ENCODE data around the gene RASGRF1.

DNA sequence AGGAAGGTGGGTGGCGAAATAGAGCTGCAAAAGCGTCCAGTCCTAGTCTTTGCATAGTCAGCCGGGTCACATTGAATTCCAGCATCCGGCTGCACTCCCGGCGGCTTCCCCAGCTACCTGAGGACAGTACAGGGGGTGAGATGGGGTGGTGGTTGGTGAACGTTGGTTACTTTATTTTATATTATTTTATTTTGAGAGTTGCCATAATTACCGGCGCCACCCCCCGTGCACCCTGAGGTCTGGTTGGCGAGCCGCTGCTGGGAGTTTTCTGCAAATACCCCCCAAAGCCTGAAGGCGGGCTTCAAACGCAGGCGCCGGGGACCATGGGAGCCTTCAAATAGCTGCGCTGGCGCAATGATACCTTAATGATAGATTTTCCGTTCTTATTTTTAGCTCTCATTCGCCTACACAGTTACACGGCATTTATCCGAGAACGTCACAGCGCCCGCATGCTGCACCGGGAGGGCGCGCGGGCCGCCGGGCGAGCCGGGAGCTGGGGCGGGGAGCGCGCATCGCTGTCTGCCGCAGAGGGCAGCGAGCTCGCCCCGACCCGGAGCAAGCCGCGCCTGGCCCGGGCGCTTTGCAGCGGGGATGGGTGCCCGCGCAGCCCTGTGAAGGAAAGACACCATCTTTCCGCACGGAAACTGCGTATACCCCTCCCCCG, 756 bp upstream of the RASGRF1 start:
- TF ChIP-seq POLR2A (IDR thresholded peaks at IDR 0.05) (no peak), POLR2AphosphoS5 (IDR thresholded peaks at IDR 0.05) (no peak)
- TF ChIP-seq, protein P1, sequence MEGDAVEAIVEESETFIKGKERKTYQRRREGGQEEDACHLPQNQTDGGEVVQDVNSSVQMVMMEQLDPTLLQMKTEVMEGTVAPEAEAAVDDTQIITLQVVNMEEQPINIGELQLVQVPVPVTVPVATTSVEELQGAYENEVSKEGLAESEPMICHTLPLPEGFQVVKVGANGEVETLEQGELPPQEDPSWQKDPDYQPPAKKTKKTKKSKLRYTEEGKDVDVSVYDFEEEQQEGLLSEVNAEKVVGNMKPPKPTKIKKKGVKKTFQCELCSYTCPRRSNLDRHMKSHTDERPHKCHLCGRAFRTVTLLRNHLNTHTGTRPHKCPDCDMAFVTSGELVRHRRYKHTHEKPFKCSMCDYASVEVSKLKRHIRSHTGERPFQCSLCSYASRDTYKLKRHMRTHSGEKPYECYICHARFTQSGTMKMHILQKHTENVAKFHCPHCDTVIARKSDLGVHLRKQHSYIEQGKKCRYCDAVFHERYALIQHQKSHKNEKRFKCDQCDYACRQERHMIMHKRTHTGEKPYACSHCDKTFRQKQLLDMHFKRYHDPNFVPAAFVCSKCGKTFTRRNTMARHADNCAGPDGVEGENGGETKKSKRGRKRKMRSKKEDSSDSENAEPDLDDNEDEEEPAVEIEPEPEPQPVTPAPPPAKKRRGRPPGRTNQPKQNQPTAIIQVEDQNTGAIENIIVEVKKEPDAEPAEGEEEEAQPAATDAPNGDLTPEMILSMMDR (IDR thresholded peaks at IDR 0.05) = no peak

All from breast epithelium (tissue), 3 donors.